ENCODE results near the gene SHC3. TPM values are rescaled to one million over a fixed set of nuclear protein-coding genes. Genes with fewer than 3 reads are reported as not detected.

SHC3 gene
- total RNA-seq, 1 donor from 2014 or later = 0.21 TPM

GRCh38 chr9:89107406-89107805 lies 71.2 kb downstream of the SHC3 start:
- no peaks in the 10 kb centered on the region for H3K36me3 Mint-ChIP-seq (ENCODE audit: unreplicated experiment)
- DNase-seq (ENCODE audit: extremely low spot score, unreplicated experiment) = no peak
- H3K9me3 Mint-ChIP-seq (ENCODE audit: unreplicated experiment) = no peaks in the 10 kb centered on the region
- H3K4me3 Mint-ChIP-seq (ENCODE audit: unreplicated experiment) = no peak overlapping the region
- no peak for TF ChIP-seq CTCF (IDR thresholded peaks at IDR 0.05)
- no peak overlapping the region for H3K27ac Mint-ChIP-seq (ENCODE audit: unreplicated experiment)
- no peaks in the 10 kb centered on the region for H3K4me1 Mint-ChIP-seq (ENCODE audit: unreplicated experiment)
- peaks cover 12% of the 10 kb centered on the region for H3K27me3 Mint-ChIP-seq (ENCODE audit: unreplicated experiment)

GRCh38 chr9:89106224-89106851 lies 72.3 kb downstream of the SHC3 start:
- Mint-ChIP-seq H3K27me3 (ENCODE audit: unreplicated experiment) (peaks cover 7% of the 10 kb centered on the region), H3K27ac (ENCODE audit: unreplicated experiment) (no peak overlapping the region), H3K4me3 (ENCODE audit: unreplicated experiment) (no peak overlapping the region), H3K4me1 (ENCODE audit: unreplicated experiment) (no peaks in the 10 kb centered on the region), H3K9me3 (ENCODE audit: unreplicated experiment) (no peaks in the 10 kb centered on the region), H3K36me3 (ENCODE audit: unreplicated experiment) (no peaks in the 10 kb centered on the region)
- TF ChIP-seq CTCF (IDR thresholded peaks at IDR 0.05) = no peak
- no peak for DNase-seq (ENCODE audit: extremely low spot score, unreplicated experiment)

- Mint-ChIP-seq H3K9me3 (ENCODE audit: unreplicated experiment) (no peaks in the 10 kb centered on the region), H3K27me3 (ENCODE audit: unreplicated experiment) (no peaks in the 10 kb centered on the region), H3K4me1 (ENCODE audit: unreplicated experiment) (no peaks in the 10 kb centered on the region)
Measured at GRCh38 chr9:89104821-89105220, 73.8 kb downstream of the SHC3 start.

GRCh38 chr9:89097219-89097618 lies 81.4 kb downstream of the SHC3 start:
- Mint-ChIP-seq H3K27me3 (ENCODE audit: unreplicated experiment) (peaks cover 3% of the 10 kb centered on the region), H3K9me3 (ENCODE audit: unreplicated experiment) (no peaks in the 10 kb centered on the region), H3K27ac (ENCODE audit: unreplicated experiment) (no peak overlapping the region), H3K36me3 (ENCODE audit: unreplicated experiment) (no peaks in the 10 kb centered on the region), H3K4me3 (ENCODE audit: unreplicated experiment) (no peak overlapping the region), H3K4me1 (ENCODE audit: unreplicated experiment) (no peaks in the 10 kb centered on the region)
- TF ChIP-seq CTCF (IDR thresholded peaks at IDR 0.05) = no peak
- DNase-seq (ENCODE audit: extremely low spot score, unreplicated experiment) = no peak

More at GRCh38 chr9:89104821-89105220, 73.8 kb downstream of the SHC3 start:
- no peaks in the 10 kb centered on the region for H3K36me3 Mint-ChIP-seq (ENCODE audit: unreplicated experiment)
- TF ChIP-seq CTCF (IDR thresholded peaks at IDR 0.05) = no peak
- no peak for DNase-seq (ENCODE audit: extremely low spot score, unreplicated experiment)
- no peak overlapping the region for H3K27ac Mint-ChIP-seq (ENCODE audit: unreplicated experiment)
- no peak overlapping the region for H3K4me3 Mint-ChIP-seq (ENCODE audit: unreplicated experiment)

- Mint-ChIP-seq H3K36me3 (ENCODE audit: unreplicated experiment) (no peaks in the 10 kb centered on the region), H3K4me3 (ENCODE audit: unreplicated experiment) (no peak overlapping the region)
Measured at GRCh38 chr9:89096807-89097206, 81.8 kb downstream of the SHC3 start.

More at GRCh38 chr9:89096807-89097206, 81.8 kb downstream of the SHC3 start:
- no peaks in the 10 kb centered on the region for H3K9me3 Mint-ChIP-seq (ENCODE audit: unreplicated experiment)
- no peak for DNase-seq (ENCODE audit: extremely low spot score, unreplicated experiment)
- no peak overlapping the region for H3K27ac Mint-ChIP-seq (ENCODE audit: unreplicated experiment)
- no peaks in the 10 kb centered on the region for H3K4me1 Mint-ChIP-seq (ENCODE audit: unreplicated experiment)
- TF ChIP-seq CTCF (IDR thresholded peaks at IDR 0.05) = no peak
- peaks cover 3% of the 10 kb centered on the region for H3K27me3 Mint-ChIP-seq (ENCODE audit: unreplicated experiment)

All from osteocyte (in vitro differentiated cells).